M059J (cell line): ENCODE results near the gene KRT14. TPM values are rescaled to one million over a fixed set of nuclear protein-coding genes. Genes with fewer than 3 reads are reported as not detected.
A peak's percentile ranks its signal among the peaks of the same experiment; 100 is the strongest.
"Not testable (repeated sequence)": the region's sequence is repeated elsewhere in the genome, so short reads cannot be mapped to it uniquely, and the experiment has no call there.

Experiments
- DNase-seq: peaks from one replicate; pipeline ENCODE4 v3.0.0-alpha.2; 2012; ENCODE audit warnings: low read depth
- total RNA-seq: library from RNA; depleted of rRNA; stranded (reverse); fragments of >200 nt; shearing (Covaris generic); gene quantifications from 2 replicates; pipeline ENCODE4 v1.2.3, GENCODE V29; 2014

Gene KRT14
- total RNA-seq, 1 experiment from 2014 or later = 0.27 TPM

DNA sequence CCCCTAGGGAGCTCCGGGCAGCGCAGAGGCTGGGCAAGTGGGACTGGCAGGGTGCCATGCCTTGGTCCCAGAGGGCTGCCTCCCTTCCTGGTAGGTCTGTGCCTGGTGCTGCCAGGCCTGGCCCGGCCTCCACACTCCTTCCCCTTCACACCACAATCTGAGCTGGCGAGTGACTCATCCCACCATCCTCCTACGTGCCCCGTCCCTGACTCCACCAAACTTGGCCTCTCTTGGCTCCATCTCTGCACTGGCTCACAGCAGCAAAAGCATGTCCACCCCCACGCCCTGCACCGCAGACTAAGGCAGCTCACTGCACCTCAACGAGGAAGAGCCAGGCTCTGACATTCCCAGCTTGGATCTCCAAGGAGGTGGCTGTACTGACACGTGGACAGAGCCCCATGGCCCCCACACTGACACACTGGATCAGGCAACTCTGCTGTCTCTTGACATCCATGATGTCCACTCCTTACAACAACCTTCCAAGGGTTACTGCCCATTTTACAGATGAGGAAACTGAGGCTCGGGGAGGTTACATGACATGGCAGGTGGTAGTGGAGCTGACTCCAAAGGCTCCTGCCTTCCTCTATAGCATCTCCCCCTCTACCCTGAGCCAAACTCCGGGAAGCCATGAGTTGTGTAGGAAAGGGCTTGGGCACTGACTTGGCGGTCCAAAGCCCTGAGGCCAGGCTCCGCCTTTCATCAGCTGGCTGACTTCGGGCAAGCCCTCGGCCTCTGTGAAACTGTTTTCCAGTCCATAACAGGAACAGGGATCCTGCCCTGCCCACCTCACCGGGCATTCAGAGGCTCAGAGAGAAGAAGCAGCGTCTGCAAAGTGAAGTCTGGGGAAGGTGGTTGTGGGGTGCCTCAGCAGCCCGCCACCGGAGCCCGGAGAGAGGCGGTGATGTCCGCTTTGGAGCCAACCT lies 38.5 kb downstream of the KRT14 start:
- DNase-seq = peak; percentile 99

DNA sequence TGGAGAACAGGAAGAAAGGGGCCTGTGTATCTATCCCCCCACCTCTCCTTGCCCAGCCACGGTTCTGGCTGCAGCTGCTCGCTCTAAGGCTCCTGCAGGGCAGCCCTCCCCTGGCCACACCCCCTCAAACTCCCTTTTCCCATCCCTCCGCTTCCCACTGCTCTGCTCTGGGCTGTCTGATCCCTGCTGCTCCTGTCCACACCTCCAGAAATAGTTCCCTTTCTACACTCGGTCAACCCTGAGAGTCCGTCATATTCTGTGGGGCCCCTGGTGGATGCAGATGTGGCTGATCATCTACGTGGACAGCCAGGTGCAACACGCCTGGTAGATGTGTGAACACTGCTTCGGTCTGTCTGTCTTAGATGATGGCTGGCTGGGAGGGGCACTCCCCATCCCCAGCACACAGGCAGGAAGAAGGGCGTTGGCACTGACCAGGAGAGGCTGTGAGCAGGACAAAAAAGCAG lies 39.3 kb downstream of the KRT14 start:
- DNase-seq = no peak

DNA sequence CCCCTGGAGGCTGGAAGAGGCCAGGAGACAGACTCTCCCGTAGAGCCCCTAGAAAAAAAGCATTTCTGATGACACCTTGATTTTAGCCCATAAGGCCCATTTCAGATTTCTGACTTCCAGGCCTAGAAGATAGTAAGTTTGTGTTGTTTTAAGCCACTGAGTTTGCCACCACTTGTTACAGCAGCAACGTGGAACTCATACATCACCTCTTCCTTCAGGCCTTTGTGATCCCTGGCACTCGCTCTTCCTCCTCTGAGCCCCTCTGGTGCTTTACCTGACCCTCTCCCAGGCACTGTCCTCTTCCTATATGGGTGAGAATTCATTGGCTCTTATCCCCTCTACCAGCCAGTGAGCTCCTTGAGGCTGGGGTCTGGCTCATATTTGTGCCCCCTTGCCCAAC lies 39.9 kb downstream of the KRT14 start:
- no peak for DNase-seq

DNA sequence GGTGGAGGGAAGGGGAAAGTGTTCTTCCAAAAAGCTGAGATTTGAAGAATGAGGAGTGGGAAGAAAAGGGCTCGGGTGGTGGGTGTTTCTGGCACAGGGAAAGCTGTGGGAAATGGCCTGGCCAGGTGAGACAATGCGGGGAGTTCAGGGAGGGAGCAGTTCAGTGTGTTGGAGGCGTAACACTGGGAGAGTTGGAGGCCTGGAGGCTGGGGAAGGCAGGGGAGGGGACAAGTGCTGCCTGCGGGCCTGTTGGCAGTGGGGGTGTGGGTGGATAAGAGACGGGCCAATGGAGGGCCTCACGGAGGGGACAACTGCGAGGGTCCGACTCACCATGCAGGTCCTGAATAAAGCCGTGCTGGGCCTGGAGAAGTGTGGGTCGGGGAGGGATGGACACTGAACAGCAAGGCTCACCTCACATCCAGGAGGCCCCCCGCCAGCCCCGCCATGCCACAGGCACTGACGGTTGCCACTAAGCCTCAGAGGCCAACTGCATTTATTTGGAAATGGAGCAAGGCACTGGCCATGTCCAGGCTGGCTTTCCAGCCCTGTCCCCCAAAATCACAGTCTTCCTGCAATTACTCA lies 40.8 kb downstream of the KRT14 start:
- DNase-seq = no peak

DNA sequence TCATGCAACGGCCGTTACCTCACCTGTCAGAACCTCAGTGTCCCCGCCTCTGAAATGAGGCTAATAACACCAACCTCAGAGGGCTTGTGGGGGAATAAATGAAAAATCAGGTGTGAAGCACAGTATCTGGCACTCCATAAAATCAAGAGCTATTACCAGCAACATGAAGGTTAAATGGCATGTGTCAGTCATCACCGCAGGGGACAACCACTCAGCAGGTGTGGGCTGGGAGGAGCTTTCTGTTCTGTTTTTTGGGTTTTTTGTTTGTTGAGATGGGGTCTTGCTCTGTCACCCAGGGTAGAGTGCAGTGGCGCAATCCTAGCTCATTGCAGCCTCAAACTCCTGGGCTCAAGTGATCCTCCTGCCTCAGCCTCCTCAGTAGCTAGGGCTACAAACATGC lies 41.8 kb downstream of the KRT14 start:
- no peak for DNase-seq

DNA sequence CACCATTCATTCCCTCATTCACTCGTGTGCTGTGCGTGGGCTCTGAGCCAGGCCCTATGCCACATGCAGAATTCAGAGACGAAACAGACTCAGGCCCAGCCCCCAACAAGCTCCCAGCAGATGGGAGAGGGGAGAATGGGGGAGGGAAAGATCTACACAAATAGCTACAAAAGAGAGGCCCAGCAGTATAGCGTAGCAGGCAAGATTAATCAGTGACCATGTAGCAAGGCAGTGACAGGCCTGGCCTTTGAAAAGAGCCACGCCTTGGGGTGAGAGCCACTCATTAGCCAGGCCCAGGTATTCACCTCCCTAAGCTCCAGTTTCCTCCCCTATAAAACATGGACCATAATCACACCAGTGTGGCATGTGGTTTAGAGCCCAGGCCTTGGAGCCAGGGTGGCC lies 42.2 kb downstream of the KRT14 start:
- DNase-seq = no peak

DNA sequence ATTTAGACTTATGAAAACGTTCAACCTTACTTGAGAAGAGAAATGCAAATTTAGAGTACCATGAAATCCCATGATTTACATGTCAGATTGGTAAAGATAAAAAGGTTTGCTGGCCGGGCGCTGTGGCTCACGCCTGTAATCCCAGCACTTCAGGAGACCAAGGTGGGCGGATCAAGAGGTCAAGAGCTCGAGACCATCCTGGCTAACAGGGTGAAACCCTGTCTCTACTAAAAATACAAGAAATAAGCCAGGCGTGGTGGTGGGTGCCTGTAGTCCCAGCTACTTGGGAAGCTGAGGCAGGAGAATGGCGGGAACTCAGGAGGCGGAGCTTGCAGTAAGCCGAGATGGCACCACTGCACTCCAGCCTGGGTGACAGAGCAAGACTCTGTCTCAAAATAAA lies 43.9 kb downstream of the KRT14 start:
- not testable (repeated sequence) for DNase-seq

DNA sequence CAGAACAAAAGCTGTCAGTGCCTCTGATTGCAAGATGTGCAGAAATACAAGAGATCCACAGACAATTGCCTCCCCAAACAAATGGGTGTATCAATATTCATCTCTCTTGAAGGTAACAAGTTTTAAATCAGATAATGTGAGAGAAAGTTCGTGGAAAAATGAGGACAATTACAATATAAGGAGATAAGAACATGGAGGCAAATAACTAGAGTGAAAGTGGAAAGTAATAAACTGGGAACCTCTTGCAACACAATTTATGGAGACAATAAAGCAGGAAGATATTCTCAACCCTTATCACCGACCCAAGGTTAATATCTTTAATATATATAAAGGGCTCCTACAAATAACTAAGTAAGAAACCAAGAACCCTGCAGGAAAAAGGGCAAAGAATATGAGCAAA lies 44.3 kb downstream of the KRT14 start:
- DNase-seq = no peak

DNA sequence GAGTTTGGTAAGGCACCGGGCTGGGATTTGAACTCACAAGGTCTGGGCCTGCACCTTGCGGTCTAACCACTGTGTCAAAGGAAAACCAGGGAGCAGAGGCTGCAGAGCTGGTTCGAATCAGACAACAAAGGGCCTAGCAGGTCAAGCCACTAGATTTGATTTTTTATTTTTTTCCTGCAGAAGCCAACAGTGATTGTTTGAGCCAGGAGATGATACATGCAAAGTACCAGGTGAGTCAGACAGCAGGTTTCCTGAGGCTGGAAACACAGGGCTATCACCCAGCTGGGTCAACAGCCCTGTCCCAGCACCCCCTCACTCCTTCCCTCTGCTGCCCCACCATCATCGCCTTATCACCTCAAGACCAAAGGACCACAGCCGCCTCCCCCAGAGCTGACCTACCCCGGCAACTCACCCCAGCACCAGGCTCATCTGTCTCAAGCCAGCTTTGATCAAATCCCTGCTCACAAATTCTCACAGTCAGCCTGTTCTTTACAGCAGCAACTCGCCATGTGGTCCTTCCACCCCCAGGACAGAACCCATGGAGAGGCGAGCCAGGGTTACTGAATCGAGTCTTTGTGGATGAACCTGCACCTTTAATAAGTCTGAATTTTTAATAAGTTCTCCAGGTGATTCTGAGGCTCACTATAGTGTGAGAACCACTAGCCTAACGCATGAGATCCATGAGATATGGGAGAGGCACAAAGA lies 45.6 kb downstream of the KRT14 start:
- DNase-seq = peak; percentile 69

DNA sequence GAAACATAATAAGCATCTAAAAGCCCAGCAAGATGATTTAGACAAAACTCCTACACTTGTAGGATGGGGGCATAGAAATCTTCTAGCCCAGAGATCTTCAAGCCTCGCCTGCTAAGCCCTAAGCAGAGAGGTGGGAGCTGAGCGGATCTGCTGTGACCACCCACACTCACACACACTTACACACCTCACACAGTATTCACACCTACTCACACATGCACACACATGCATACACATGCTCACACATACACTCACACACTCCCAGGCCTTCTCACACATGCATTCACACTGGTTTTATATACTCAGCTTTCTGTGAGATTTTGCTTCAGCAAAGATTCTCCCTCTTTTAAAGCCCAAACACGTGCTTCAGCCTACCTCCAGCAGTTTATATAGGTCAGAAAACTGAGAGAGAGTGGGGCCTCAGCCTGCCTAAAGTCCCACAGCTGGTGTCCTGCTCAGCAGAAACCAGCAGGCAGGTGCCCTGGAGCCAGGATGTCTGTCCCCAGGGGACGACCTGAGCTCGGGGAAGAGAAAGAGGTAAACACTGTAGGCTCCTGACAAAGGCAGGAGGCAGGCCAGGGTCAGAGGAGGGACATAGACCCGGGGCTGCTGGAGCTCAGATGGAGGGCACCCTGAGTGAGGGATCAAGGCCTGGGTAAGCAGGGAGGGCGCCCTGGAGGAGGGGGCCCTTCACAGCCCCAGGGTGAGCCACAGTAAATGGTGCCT lies 46.6 kb downstream of the KRT14 start:
- no peak for DNase-seq

DNA sequence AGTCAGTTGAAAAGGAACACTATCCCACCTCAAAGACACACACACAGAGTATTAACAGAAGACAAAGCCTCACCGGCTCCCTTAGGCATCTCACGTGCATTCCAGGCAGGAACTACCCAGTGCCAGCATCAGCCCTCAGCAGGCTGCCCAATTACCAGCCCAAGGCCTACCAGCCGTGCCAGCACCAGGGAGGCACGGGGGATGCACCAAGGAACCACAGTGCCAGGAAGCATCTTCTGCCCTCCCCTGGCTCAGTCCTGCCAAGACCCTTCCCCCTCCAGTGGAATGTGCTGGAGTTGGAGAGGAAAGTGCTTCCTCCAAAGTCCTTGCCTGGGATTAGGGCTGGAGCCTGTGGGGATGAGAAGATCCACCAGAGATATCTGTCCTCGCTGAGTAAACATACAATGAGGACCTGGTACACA lies 47.6 kb downstream of the KRT14 start:
- peak; percentile 63 for DNase-seq

DNA sequence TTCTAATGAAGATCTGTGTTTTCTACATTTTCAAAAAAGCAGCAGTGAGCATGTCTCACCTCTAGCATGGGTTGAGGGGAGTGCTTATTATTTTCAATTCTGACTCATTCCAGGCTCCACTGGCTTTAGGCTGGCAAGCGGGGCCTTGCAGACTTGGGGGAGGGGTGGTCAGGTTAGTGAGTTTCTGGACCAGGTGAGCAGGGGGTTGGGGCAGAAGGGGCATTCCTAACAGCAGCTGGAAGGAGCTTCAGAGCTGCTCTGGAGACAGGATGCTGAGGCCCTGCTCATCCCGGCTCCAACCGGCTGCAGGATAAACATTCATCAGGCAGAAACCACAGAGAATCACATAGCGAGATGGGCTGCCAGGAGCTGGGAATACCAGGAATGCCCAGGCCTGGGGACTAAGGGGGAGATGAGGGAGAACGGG lies 48.1 kb downstream of the KRT14 start:
- peak; percentile 63 for DNase-seq

DNA sequence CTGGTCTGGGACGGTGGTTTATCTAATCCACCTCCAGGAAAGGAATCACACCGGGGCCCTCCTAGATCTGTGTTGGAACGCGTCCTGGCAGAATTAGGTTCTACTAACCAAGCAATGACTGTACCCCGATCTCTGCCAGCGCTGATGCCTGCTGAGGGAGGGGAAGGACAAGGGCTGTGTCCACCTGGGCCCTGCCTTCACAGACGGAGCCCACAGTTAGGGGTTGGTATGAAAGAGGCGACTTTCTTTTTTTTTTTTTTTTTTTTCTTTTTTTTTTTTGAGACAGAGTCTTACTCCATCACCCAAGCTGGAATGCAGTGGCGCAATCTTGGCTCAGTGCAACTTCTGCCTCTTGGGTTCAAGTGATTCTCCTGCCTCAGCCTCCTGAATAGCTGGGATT lies 48.7 kb downstream of the KRT14 start:
- DNase-seq = no peak

DNA sequence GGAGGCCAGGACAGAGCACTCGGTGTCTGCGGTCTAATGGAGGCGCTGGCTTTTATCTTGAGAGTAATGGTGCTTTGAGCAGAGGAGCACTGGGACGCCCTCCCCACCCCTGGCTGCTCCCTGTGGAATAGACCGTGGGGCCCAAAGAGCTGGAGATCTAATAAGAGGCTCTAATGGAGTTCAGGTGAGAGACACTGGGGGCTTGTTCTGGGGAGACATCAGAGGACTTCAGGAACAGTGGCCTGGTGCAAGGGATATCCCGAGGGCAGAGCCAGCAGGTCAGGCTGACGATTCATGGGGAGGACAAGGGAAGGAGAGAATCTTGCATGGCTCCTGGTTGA lies 49.1 kb downstream of the KRT14 start:
- no peak for DNase-seq

DNA sequence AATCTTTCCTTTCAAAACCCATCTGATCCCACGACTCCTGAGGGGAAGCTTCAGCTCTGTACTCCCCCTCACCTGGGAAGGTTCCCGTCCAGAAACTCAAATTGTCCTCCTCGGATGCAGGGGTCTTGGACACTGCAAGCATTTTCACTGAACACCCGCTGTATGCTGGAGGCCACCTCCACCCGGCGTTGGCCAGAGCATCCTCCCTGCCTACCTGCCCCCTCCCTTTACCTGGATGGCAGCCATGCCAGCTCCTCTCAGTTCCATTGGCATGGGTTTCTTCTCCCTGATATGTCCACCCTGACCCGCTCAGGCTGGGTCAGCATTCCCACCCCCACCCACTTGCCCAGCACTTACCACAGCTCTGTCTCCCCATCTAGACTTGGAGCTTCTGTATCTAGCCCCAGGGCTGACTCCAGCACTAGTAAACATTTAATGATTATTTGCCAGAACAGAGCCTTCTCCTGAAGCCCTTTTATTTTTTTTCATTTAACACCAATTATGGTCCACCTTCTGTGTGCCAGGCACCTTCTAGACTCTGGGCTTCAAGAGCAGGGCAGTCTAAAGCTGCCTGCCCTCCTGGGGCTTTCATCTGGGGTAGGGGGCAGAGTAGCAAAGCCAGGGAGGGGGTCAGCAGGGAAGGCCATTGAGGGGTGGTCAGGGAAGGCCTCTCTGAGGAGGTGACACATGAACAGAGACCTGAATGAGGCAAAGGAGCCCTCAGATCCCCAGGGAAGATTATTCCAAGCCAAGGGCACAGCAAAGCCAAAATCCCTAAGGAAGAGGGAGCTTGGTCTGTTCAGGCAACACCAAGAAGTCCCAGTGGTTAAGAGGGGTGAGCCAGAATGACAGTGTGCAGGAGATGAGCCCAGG lies 49.7 kb downstream of the KRT14 start:
- DNase-seq = peak; percentile 51

DNA sequence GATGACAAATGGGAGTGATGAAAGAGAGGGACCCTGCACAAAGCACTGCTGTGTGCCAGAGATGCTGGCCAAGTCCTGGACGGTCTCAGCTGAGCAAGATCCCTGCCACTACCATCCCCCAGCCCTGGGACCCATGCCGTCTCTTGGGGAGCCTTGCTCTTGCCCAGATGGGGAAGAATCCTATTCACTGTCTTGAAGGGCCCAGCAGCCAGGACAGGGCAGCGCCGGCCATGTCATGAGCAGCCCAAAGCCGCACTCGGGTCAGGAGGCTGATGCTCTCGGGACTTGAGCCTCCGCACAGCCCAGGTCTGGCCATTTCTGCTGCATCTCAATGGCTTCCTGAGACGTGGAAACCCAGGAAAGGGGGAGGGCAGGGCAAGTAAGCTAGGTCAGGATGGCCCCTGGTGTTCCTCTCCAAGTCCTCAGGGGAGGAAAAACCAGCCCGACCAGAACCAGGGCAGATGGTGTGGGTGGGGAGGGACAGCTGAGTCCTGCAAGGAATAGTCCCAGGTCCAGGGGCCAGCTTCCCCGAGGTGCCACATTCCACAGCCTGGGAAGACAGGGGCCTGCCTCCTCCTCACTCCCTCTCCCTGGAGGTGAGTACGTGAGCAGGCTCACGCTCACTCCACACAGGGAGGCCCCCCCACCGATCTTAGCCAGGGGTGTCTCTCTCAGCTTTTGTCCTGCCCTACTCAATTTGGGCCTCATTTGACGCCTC lies 50.8 kb downstream of the KRT14 start:
- DNase-seq = no peak

DNA sequence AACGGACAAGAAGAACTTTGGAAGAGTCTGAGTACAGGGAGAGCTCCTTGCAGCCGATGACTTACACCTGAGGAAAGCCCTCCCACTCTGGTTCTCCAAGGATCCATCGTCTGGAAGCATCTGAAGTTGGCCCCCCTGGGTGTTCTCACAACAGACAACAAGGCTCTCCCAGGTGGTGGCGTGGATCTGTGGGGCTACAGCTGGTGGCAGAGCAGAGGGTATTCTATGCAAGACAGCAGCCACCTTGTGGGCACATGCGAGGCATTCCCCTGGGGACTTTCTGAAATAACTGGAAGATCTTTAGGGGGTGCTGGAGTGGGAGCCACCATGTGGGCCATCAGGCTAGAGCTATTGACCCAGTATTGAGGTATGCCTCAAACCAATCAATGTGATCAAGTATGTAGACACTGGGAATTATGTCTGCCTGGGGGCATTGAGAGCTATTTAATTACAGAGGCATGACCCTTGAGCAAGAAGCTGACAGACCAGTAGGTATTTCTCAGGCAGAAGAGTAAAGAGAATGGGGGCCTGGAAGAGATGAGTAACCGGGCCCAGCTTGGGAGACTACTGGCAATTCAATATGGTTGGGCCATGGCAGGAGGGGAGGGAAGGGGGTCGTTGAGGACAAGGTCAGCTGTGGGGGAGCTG lies 51.7 kb downstream of the KRT14 start:
- DNase-seq = no peak

DNA sequence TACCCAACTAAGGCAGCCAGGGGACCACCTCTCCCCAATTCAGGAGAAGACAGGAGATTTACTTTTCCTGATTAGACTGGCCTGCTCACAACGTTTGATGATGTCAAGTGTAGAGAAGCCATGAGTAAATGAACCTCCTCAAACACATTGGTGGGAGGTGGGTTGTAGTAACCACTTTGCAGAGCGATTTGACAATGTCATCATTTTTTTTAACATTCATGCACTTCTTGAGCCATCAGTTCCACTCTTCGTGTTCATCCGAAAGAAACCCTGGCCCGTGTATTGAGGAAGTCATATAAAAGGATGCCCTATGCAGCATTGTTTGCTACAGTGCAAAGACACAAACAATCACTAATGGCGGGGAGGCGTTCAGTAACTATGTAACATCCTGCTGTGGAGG lies 53.1 kb downstream of the KRT14 start:
- DNase-seq = no peak

DNA sequence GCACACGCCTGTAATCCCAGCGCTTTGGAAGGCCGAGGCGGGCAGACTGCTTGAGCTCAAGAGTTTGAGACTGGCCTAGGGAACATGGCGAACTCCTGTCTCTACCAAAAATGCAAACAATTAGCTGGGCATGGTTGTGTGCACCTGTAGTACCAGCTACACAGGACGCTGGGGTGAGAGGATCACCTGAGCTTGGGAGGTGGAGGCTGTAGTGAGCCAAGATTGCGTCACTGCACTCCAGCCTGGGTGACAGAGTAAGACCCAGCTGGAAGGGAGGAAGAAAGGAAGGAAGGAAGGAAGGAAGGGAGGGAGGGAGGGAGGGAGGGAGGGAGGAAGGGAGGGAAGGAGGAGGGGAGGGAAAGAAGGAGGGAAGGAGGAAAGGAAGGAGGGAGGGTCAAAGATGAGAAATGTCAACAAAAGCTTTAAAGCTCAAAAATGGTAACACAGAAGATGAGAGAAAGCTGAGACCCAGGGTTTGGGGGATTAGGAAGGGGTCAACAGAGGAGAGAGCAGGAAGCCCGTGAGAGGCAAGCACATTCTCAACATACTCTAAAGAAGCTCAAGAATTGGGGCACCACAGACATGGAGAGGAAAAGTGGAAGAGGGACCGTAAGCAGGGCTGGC lies 53.6 kb downstream of the KRT14 start:
- DNase-seq = no peak
